Testis (tissue), 3 donors: Measurements from ENCODE around the gene RHOT1. TPM values are rescaled to one million over a fixed set of nuclear protein-coding genes. Genes with fewer than 3 reads are reported as not detected.
"Not testable (repeated sequence)": the region's sequence is repeated elsewhere in the genome, so short reads cannot be mapped to it uniquely, and the experiment has no call there.

Source experiments
- DNase-seq: peaks from one replicate; pipeline ENCODE4 v3.0.0-alpha.2; 2019
- H3K27ac ChIP-seq, 2 donors: fragments of 200-600 bp; sonication (generic); one replicate each; pipeline ENCODE4 v1.5.1; 2019
- H3K27me3 ChIP-seq: fragments of 200-600 bp; sonication (generic); one replicate; pipeline ENCODE4 v1.5.1; 2019
- H3K36me3 ChIP-seq: fragments of 200-600 bp; sonication (generic); one replicate; pipeline ENCODE4 v1.5.1; 2017; ENCODE audit warnings: low read depth; ENCODE audit errors: missing control alignments
- H3K4me1 ChIP-seq: fragments of 200-600 bp; sonication (generic); one replicate; pipeline ENCODE4 v1.5.1; 2019
- H3K4me3 ChIP-seq, 2 donors: fragments of 200-600 bp; sonication (generic); one replicate each; pipeline ENCODE4 v1.5.1; 2017 to 2019
- H3K9me3 ChIP-seq: fragments of 200-600 bp; sonication (generic); one replicate; pipeline ENCODE4 v1.5.1; 2017
- POLR2A ChIP-seq: fragments of 450-650 bp; IDR thresholded peaks from one replicate; pipeline ENCODE4 v1.6.1; 2017; ENCODE audit warnings: antibody characterized with exemption, mild to moderate bottlenecking, moderate library complexity
- WGBS, 2 donors: methylation state at CpG; one replicate each; pipeline ENCODE4 v1.1.5; 2018; 5-methylcytosine and 5-hydroxymethylcytosine counted together
- intact Hi-C: fragments of 100-400 bp; cut with DNase I; formaldehyde crosslinking; loops from one replicate; pipeline ENCODE4 v1.15.1; 2023; ENCODE audit warnings: low total_unique reads
- polyA plus RNA-seq: library from polyadenylated mRNA; stranded (reverse); fragments of 350-450 nt; fragmentation: Illumina TruSeq; extraction: RNeasy Lipid Tissue Mini Kit (QIAGEN cat#74804); gene quantifications from one replicate; pipeline ENCODE4 v1.2.3, GENCODE V29; 2014; ENCODE audit warnings: low read depth, low replicate concordance; ENCODE audit not compliant: insufficient read depth
- total RNA-seq, 2 donors: library from RNA; depleted of rRNA; stranded (reverse); fragments of >200 nt; gene quantifications; one replicate each; pipeline ENCODE4 v1.2.3, GENCODE V29; 2016
- TF ChIP-seq, protein P1 (sequence below), 3 experiments: fragments of 450-650 bp in 2 of 3; fragments of 200-600 bp in 1 of 3; sonication (generic) in 1 of 3; IDR thresholded peaks; one replicate each; pipeline ENCODE4 v1.5.1; 2016 to 2019; ENCODE audit warnings: antibody characterized with exemption in 3 of 3, mild to moderate bottlenecking in 2 of 3, moderate library complexity in 1 of 3

The RHOT1 gene
- total and polyA plus RNA-seq, 3 donors from 2014 or later: 42.6 to 60.6 (median 51.3) TPM

DNA sequence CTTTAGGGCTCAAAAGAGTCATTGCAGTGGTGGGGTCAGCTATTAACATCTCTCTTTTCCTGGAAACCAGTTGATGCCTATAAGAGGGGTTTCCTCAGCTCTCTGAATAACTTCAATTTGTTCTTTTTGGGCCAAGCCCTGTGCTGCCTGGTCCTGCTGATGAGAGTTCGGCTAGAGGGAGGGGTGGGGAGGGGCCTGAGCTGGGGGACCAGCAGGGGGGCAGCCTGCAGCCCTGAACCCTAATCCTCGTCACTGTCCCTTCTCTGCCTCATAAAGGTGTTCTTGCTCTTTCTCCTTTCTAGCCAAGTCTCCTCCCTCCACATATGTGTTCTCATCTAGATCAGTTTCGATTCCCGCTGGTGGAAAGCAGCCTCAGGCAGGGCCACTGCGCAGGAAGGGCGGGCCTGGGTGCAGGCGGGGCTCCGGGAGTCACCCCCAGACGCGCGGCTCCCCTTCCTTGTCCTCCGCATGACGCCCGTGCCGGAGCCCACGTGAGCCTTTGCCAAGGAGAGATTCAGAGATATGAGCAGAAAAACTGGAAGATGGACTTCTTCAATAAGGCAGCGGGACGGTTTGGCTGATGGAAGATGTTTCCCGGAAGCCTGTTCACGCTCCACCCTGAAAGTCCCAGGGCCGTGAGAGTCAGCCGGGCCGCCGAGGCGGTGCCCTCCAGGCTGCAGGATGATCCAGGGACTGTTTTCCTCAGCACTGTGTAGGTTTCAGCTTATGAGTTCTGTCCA is 15.0 kb upstream of the RHOT1 start:
- no peak for TF ChIP-seq POLR2A
- TF ChIP-seq, protein P1, sequence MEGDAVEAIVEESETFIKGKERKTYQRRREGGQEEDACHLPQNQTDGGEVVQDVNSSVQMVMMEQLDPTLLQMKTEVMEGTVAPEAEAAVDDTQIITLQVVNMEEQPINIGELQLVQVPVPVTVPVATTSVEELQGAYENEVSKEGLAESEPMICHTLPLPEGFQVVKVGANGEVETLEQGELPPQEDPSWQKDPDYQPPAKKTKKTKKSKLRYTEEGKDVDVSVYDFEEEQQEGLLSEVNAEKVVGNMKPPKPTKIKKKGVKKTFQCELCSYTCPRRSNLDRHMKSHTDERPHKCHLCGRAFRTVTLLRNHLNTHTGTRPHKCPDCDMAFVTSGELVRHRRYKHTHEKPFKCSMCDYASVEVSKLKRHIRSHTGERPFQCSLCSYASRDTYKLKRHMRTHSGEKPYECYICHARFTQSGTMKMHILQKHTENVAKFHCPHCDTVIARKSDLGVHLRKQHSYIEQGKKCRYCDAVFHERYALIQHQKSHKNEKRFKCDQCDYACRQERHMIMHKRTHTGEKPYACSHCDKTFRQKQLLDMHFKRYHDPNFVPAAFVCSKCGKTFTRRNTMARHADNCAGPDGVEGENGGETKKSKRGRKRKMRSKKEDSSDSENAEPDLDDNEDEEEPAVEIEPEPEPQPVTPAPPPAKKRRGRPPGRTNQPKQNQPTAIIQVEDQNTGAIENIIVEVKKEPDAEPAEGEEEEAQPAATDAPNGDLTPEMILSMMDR (IDR thresholded peaks at IDR 0.05): no peak
- Histone ChIP-seq H3K36me3 (no peaks in the 10 kb centered on the region), H3K27ac (peak overlapping the region; percentile 84 to 85), H3K4me3 (peak overlapping the region; percentile 51 to 71), H3K27me3 (no peaks in the 10 kb centered on the region), H3K4me1 (no peaks in the 10 kb centered on the region), H3K9me3 (no peaks in the 10 kb centered on the region)
- intact Hi-C loops: no loop called here
- peak; percentile 87 for DNase-seq
- WGBS, 2 donors: 0% methylated on average over 16 to 25 of the region's 25 CpGs

DNA sequence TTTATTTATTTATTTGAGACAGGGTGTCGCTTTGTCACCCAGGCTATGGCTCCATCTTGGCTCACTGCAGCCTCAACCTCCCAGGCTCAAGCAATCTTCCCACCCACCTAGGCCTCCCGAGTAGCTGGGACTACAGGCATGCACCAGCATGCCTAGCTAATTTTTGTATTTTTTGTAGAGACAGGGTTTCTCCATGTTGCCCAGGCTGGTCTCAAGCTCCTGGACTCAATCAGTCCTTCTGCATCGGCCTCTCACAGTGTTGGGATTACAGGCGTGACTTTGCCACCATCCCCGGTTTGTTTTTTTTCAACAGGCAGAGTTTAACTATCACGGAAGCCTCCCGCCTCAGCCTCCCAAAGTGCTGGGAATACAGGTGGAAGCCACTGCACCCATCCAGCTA is 13.8 kb upstream of the RHOT1 start:
- DNase-seq, H3K27me3 ChIP-seq, H3K36me3 ChIP-seq, H3K27ac ChIP-seq, H3K9me3 ChIP-seq, intact Hi-C loops, H3K4me1 ChIP-seq, H3K4me3 ChIP-seq: not testable (repeated sequence)
- WGBS, 2 donors: 64 to 75% methylated on average over 7 of the region's 7 CpGs

GRCh38 chr17:32135497-32136117 is 6.7 kb upstream of the RHOT1 start:
- peak; percentile 80 for DNase-seq
- TF ChIP-seq, protein P1 (IDR thresholded peaks at IDR 0.05): peak; percentile 44 to 54 (median 48)
- H3K27ac ChIP-seq, H3K9me3 ChIP-seq, intact Hi-C loops, H3K4me3 ChIP-seq, H3K4me1 ChIP-seq, H3K36me3 ChIP-seq, H3K27me3 ChIP-seq: not testable (repeated sequence)
- WGBS, 2 donors: 48% methylated on average over 14 of the region's 14 CpGs

DNA sequence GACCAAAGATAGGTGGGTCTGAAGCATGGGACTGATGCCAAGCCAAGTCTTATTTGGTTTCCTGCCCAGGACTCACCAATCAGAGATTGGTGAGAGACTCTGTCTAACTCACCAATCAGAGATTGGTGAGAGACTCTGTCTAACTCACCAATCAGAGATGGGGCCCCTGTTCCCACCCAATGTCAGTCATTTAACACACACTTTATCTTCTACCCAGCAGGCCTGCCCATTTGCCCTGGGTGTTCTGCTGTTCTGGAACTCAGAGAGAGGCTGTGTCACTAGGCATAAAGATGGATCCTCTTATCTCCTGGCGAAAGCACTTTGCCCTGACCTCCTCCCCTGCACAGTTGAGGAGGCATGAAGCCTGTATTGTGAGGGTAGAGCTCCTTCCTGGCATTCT is 5.4 kb upstream of the RHOT1 start:
- no peaks in the 10 kb centered on the region for H3K9me3 ChIP-seq
- DNase-seq: peak; percentile 81
- H3K27ac ChIP-seq: no peak overlapping the region
- intact Hi-C loops: no loop called here
- H3K4me1 ChIP-seq: peaks cover 4% of the 10 kb centered on the region
- no peak overlapping the region for H3K4me3 ChIP-seq
- WGBS, 2 donors: 63 to 64% methylated on average over 1 of the region's 1 CpG
- H3K27me3 ChIP-seq: no peaks in the 10 kb centered on the region
- no peaks in the 10 kb centered on the region for H3K36me3 ChIP-seq
- no peak for TF ChIP-seq POLR2A
- TF ChIP-seq, protein P1 (IDR thresholded peaks at IDR 0.05): no peak

DNA sequence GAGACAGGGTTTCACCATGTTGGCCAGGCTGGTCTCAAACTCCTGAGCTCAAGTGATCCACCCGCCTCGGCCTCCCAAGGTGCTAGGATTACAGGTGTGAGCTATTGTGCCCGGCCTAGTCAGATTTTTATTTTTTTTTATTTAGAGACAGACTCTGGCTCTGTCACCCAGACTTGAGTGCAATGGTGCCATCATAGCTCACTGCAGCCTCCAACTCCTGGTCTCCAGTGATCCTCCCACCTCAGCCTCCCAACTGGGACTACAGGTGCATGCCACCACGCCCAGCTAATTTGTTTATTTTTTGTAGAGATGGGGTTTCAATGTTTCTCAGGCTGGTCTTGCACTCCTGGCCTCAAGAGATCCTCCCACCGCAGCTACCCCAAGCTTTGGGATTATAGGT is 2.8 kb upstream of the RHOT1 start:
- H3K27me3 ChIP-seq, intact Hi-C loops, H3K4me3 ChIP-seq, H3K36me3 ChIP-seq, DNase-seq, H3K27ac ChIP-seq, H3K9me3 ChIP-seq: not testable (repeated sequence)
- WGBS, 2 donors: 88 to 96% methylated on average over 5 of the region's 5 CpGs
- H3K4me1 ChIP-seq: peaks cover 15% of the 10 kb centered on the region

GRCh38 chr17:32141258-32141657 is 1.0 kb upstream of the RHOT1 start:
- H3K4me1 ChIP-seq: peaks cover 25% of the 10 kb centered on the region
- TF ChIP-seq, protein P1 (IDR thresholded peaks at IDR 0.05): no peak
- no peak for TF ChIP-seq POLR2A
- 13 to 16% methylated on average over 3 of the region's 3 CpGs for WGBS, 2 donors
- H3K36me3 ChIP-seq: no peaks in the 10 kb centered on the region
- H3K4me3 ChIP-seq: peak overlapping the region; percentile 81 to 97
- peak; percentile 69 for DNase-seq
- intact Hi-C loops: no loop called here
- peak overlapping the region; percentile 86 to 90 for H3K27ac ChIP-seq
- H3K27me3 ChIP-seq: no peaks in the 10 kb centered on the region
- H3K9me3 ChIP-seq: no peaks in the 10 kb centered on the region
